BE2C (cell line): Measurements from ENCODE around the gene ARVCF.

Experiments used
- DNase-seq: peaks from one replicate; pipeline ENCODE4 v3.0.0-alpha.2; 2020
- H3K27me3 ChIP-seq: fragments of 250-450 bp; sonication (Bioruptor Pico); 2 replicates; pipeline ENCODE4 v1.5.1; 2020; ENCODE audit warnings: mild to moderate bottlenecking
- H3K36me3 ChIP-seq: fragments of 250-450 bp; sonication (Bioruptor Pico); 2 replicates; pipeline ENCODE4 v1.5.1; 2020; ENCODE audit warnings: mild to moderate bottlenecking
- H3K4me1 ChIP-seq: fragments of 250-450 bp; sonication (Bioruptor Pico); 2 replicates; pipeline ENCODE4 v1.5.1; 2020
- H3K4me3 ChIP-seq: 2 replicates; pipeline ENCODE4 v1.5.1; 2011; ENCODE audit warnings: low read depth, low read length
- H3K9me3 ChIP-seq: fragments of 250-450 bp; sonication (Bioruptor Pico); 2 replicates; pipeline ENCODE4 v1.5.1; 2020
- TF ChIP-seq, protein P1 (sequence below): IDR thresholded peaks from 2 replicates; pipeline ENCODE4 v1.5.1; 2012; ENCODE audit warnings: mild to moderate bottlenecking, low read depth, low read length

The ARVCF gene

GRCh38 chr22:20038574-20038973, 22.0 kb upstream of the ARVCF start:
- Histone ChIP-seq H3K36me3 (no peaks in the 10 kb centered on the region), H3K9me3 (no peaks in the 10 kb centered on the region), H3K4me3 (no peak overlapping the region), H3K27me3 (no peaks in the 10 kb centered on the region), H3K4me1 (peaks cover 8% of the 10 kb centered on the region; the same call in 1 of the 2 replicates)
- TF ChIP-seq, protein P1, sequence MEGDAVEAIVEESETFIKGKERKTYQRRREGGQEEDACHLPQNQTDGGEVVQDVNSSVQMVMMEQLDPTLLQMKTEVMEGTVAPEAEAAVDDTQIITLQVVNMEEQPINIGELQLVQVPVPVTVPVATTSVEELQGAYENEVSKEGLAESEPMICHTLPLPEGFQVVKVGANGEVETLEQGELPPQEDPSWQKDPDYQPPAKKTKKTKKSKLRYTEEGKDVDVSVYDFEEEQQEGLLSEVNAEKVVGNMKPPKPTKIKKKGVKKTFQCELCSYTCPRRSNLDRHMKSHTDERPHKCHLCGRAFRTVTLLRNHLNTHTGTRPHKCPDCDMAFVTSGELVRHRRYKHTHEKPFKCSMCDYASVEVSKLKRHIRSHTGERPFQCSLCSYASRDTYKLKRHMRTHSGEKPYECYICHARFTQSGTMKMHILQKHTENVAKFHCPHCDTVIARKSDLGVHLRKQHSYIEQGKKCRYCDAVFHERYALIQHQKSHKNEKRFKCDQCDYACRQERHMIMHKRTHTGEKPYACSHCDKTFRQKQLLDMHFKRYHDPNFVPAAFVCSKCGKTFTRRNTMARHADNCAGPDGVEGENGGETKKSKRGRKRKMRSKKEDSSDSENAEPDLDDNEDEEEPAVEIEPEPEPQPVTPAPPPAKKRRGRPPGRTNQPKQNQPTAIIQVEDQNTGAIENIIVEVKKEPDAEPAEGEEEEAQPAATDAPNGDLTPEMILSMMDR, result no peak
- no peak for DNase-seq

DNA sequence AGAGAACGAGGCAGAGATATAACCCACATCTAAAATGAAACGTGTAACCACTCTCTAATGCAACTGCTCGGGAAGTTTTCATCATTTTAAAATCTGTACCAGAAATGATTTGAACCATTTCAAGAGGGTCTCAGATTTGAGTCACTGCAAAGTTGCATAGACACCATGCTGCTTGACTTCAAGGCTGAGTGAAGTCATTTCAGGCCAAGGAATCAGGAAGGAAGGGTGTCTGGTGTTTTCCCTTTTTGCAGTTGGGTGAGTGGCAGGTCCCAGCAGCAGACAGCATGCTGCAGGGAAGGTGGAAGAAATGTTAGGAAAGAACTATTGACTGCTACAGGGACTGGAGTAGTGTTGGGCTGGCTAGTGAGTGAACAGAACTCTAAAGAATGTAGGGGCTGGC, 20.8 kb upstream of the ARVCF start:
- Histone ChIP-seq H3K4me1 (peaks cover 8% of the 10 kb centered on the region; the same call in 1 of the 2 replicates), H3K27me3 (no peaks in the 10 kb centered on the region), H3K36me3 (no peaks in the 10 kb centered on the region), H3K4me3 (no peak overlapping the region), H3K9me3 (no peaks in the 10 kb centered on the region)
- TF ChIP-seq, protein P1, result no peak
- DNase-seq, result no peak

DNA sequence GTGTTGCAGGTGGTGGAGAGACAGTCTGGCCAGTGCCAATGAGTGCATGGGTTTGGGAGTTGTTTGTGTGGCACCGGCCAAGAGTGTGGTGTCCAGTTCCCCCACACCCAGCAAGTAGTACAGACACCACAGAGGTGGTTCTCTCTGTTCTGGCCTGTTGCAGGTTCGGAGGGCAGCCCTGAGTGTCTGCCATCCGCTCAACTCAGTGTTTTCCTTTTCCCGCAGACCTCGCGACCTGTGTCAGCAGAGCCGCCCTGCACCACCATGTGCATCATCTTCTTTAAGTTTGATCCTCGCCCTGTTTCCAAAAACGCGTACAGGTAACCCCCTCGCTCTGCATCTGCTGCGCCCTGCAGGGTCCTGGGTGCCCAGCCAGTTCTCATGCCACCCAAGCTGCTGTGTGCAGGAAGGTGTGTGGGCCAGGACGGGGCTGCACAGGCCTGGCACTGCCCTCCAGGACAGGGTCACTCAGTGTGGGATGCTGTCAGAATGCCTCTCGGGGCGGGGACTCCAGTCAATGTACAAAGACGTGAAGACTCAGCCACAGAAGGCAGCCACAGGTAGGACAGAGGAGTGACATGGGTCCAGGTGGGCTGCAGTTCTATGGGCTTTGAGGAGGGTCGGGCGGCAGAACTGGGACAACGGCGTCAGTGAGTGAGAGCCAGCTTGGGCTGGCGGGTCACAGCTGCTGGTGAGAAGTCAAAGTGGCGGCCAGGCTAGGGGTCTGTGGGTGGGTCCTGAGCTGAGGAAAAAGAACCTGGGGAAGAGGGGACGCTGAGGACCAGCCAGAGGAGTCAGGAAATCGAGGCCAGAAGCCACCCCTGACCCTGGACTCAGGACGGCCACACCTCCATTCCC, 20.1 kb upstream of the ARVCF start:
- no peak for DNase-seq
- no peaks in the 10 kb centered on the region for H3K27me3 ChIP-seq
- peaks cover 8% of the 10 kb centered on the region; the same call in 1 of the 2 replicates for H3K4me1 ChIP-seq
- no peaks in the 10 kb centered on the region for H3K36me3 ChIP-seq
- TF ChIP-seq, protein P1, result no peak
- H3K9me3 ChIP-seq, result no peaks in the 10 kb centered on the region
- H3K4me3 ChIP-seq, result no peak overlapping the region

DNA sequence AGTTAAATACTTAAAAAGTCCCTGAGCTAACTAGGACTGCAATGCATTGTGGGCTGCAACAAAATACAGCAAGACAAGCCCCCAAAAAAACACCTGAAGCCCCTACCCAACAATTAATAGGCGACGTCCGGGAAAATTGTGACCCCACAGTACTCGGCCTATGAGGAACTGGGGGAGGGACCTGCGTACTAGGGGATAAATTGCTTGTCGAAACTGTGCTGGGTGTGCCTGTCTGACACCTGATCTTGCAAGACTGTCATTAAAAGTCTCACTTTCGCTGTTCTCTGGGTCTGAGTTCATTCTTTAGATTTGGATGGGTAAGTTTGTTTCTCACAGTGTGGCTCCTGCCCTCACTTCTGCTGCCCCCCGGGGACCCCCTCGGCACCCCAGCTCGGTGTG, 19.5 kb upstream of the ARVCF start:
- no peak for DNase-seq
- peaks cover 8% of the 10 kb centered on the region; the same call in 1 of the 2 replicates for H3K4me1 ChIP-seq
- H3K4me3 ChIP-seq, result no peak overlapping the region
- TF ChIP-seq, protein P1, result no peak
- H3K36me3 ChIP-seq, result no peaks in the 10 kb centered on the region
- no peaks in the 10 kb centered on the region for H3K9me3 ChIP-seq
- H3K27me3 ChIP-seq, result no peaks in the 10 kb centered on the region

GRCh38 chr22:20035375-20036083, 18.9 kb upstream of the ARVCF start:
- Histone ChIP-seq H3K4me1 (peaks cover 8% of the 10 kb centered on the region; the same call in 1 of the 2 replicates), H3K36me3 (no peaks in the 10 kb centered on the region), H3K27me3 (no peaks in the 10 kb centered on the region), H3K9me3 (no peaks in the 10 kb centered on the region), H3K4me3 (no peak overlapping the region)
- TF ChIP-seq, protein P1, result no peak
- DNase-seq, result no peak

DNA sequence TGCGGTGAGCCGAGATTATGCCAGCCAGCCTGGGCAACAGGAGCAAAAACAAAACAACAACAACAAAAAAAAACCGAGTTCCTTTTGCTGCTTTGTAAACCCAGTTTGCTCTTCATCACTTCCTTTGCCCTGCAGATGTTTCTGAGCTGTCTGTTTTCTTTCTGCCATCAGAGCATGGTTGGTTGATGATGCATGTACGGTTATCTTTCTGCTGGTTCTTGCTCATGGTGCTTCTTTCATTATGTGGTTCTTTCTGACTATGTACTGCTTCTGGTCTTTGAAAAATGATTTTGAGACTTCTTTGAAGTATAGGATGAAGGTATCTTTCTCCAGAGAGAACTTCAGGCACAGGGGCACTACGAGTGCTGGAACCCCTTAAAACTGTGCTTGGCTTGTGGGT, 17.5 kb upstream of the ARVCF start:
- Histone ChIP-seq H3K4me1 (peaks cover 8% of the 10 kb centered on the region; the same call in 1 of the 2 replicates), H3K9me3 (no peaks in the 10 kb centered on the region), H3K4me3 (no peak overlapping the region), H3K27me3 (no peaks in the 10 kb centered on the region), H3K36me3 (no peaks in the 10 kb centered on the region)
- TF ChIP-seq, protein P1, result no peak
- DNase-seq, result no peak
